Panc1 (cell line): ENCODE data around the gene TOR2A. TPM values are rescaled to one million over a fixed set of nuclear protein-coding genes. Genes with fewer than 3 reads are reported as not detected.
A peak's percentile ranks its signal among the peaks of the same experiment; 100 is the strongest.

ENCODE experiments used
- ATAC-seq: fragments of 200-7000 bp; cut with Tn5 transposase; 2 replicates; pipeline ENCODE4 v1.9.1; 2020; ENCODE audit warnings: mild to moderate bottlenecking, moderate library complexity
- BruUV-seq: library from RNA; stranded (reverse); fragments of 400-500 nt; replicated peaks from 2 replicates; lab custom pipeline; 2021; lab: Mats Ljungman, UMichigan
- CTCF ChIA-PET: fragments of 300-600 bp; sonication (Branson Sonifier 250); formaldehyde crosslinking; loops from one replicate; lab custom pipeline; 2022; ENCODE audit warnings: antibody characterized with exemption; lab: Charles Lee
- POLR2A ChIA-PET: fragments of 300-600 bp; sonication (Branson Sonifier 250); formaldehyde crosslinking; loops from one replicate; lab custom pipeline; 2022; ENCODE audit warnings: antibody characterized with exemption; lab: Charles Lee
- DNase-seq: peaks from one replicate; pipeline ENCODE4 v3.0.0-alpha.2; 2010; ENCODE audit warnings: low read depth, low spot score
- H3K27ac ChIP-seq: 2 replicates; pipeline ENCODE4 v1.5.1; 2011; ENCODE audit warnings: mild to moderate bottlenecking, low read length, inconsistent platforms
- H3K27me3 ChIP-seq: fragments of 200-500 bp; sonication (Bioruptor generic); 2 replicates; pipeline ENCODE4 v1.6.0; 2014; ENCODE audit warnings: low read length, inconsistent platforms; ENCODE audit not compliant: control insufficient read depth, insufficient read depth
- H3K36me3 ChIP-seq: fragments of 200-500 bp; sonication (Bioruptor generic); 2 replicates; pipeline ENCODE4 v1.5.1; 2014; ENCODE audit warnings: inconsistent platforms, mild to moderate bottlenecking, low read length, moderate library complexity; ENCODE audit not compliant: control insufficient read depth, insufficient read depth
- H3K4me1 ChIP-seq: 2 replicates; pipeline ENCODE4 v1.5.1; 2011; ENCODE audit warnings: inconsistent platforms, mild to moderate bottlenecking, low read length, moderate library complexity; ENCODE audit not compliant: control insufficient read depth, insufficient read depth
- H3K4me3 ChIP-seq, 2 experiments: 2 replicates each; pipeline ENCODE4 v1.5.1; 2011 to 2012; ENCODE audit warnings: low read depth in 2 of 2, low read length in 2 of 2, mild to moderate bottlenecking in 2 of 2, inconsistent platforms in 1 of 2, moderate library complexity in 1 of 2
- H3K9me3 ChIP-seq: fragments of 200-500 bp; sonication (Bioruptor generic); 2 replicates; pipeline ENCODE4 v1.5.1; 2014; ENCODE audit warnings: low read depth, mild to moderate bottlenecking, inconsistent platforms, low read length, moderate library complexity; ENCODE audit not compliant: control insufficient read depth, insufficient read depth
- CTCF ChIP-seq: fragments of 450-650 bp; IDR thresholded peaks from 2 replicates; pipeline ENCODE4 v1.5.1; 2017; ENCODE audit warnings: mild to moderate bottlenecking
- POLR2AphosphoS5 ChIP-seq: IDR thresholded peaks from 2 replicates; pipeline ENCODE4 v1.6.1; 2012; ENCODE audit warnings: mild to moderate bottlenecking, low read depth, low read length, moderate library complexity
- REST ChIP-seq, 2 experiments: IDR thresholded peaks; 2 replicates each; pipeline ENCODE4 v1.6.1; 2011 to 2012; ENCODE audit warnings: low read depth in 2 of 2, control low read depth in 1 of 2, low read length in 1 of 2, mild to moderate bottlenecking in 1 of 2, moderate library complexity in 1 of 2; ENCODE audit not compliant: insufficient read depth in 1 of 2
- SIN3A ChIP-seq: IDR thresholded peaks from 2 replicates; pipeline ENCODE4 v1.6.1; 2012; ENCODE audit warnings: low read depth, mild to moderate bottlenecking, low read length, moderate library complexity, borderline replicate concordance; ENCODE audit not compliant: insufficient read depth
- TCF7L2 ChIP-seq: IDR thresholded peaks from 2 replicates; pipeline ENCODE4 v1.6.1; 2011; ENCODE audit warnings: mild to moderate bottlenecking, low read depth, low read length, inconsistent platforms
- in situ Hi-C: cut with HindIII; loops from 2 replicates; pipeline ENCODE4 v1.10.0; 2016; ENCODE audit warnings: low sequenced_read_pairs, low pct_unique_long_range_greater_than_20kb
- intact Hi-C: fragments of 100-400 bp; cut with micrococcal nuclease; formaldehyde crosslinking; loops from one replicate; pipeline ENCODE4 v1.10.0; 2022; ENCODE audit not compliant: unreplicated experiment
- total RNA-seq: library from RNA; stranded (reverse); gene quantifications from one replicate; pipeline ENCODE4 v1.2.1, GENCODE V29; 2021; ENCODE audit not compliant: unreplicated experiment

The TOR2A gene
- total RNA-seq, 1 experiment from 2014 or later = 8.2 TPM

GRCh38 chr9:127738666-127739065 is 3.6 kb upstream of the TOR2A start:
- Histone ChIP-seq H3K27ac (no peak overlapping the region), H3K36me3 (no peaks in the 10 kb centered on the region), H3K27me3 (no peaks in the 10 kb centered on the region), H3K4me3 (no peak overlapping the region), H3K9me3 (no peaks in the 10 kb centered on the region), H3K4me1 (no peaks in the 10 kb centered on the region)
- ChIA-PET CTCF (no interaction called here), POLR2A (no interaction called here)
- in situ Hi-C loops = no loop called here
- TF ChIP-seq POLR2AphosphoS5 = no peak
- TF ChIP-seq SIN3A = no peak
- TF ChIP-seq CTCF = no peak
- TF ChIP-seq TCF7L2 = no peak
- TF ChIP-seq REST (IDR thresholded peaks at IDR 0.05; ENCODE audit: insufficient read depth in 1 of 2, low read depth in 2 of 2, low read length in 1 of 2) = no peak
- BruUV-seq = no TSS peak
- DNase-seq (no peak), ATAC-seq (no peak)
- intact Hi-C loops = loop anchor here (10.0 kb wide), 1 partner anchor 154 kb away; no protein-coding TSS in a partner anchor

GRCh38 chr9:127735530-127736185 is 564 bp upstream of the TOR2A start:
- ChIA-PET POLR2A (interaction anchor here (0.7 kb wide), 1 partner anchor 10 kb away, joined by 3 read pairs; no protein-coding TSS in a partner anchor), CTCF (interaction anchor here (0.7 to 1.4 kb wide), 4 partner anchors 19 to 184 kb away, joined by 3 to 14 read pairs (median 4); no protein-coding TSS in a partner anchor)
- H3K27ac ChIP-seq = no peak overlapping the region
- no TSS peak for BruUV-seq
- H3K27me3 ChIP-seq = no peaks in the 10 kb centered on the region
- peak overlapping the region in 1 of 2 experiments; percentile 63; a peak in 1 of 4 replicates for H3K4me3 ChIP-seq
- no peaks in the 10 kb centered on the region for H3K36me3 ChIP-seq
- no peaks in the 10 kb centered on the region for H3K9me3 ChIP-seq
- DNase-seq (no peak), ATAC-seq (no peak)
- in situ Hi-C loops = no loop called here
- intact Hi-C loops = loop anchor here (2.0 to 10.0 kb wide), 2 partner anchors 49 to 151 kb away; no protein-coding TSS in a partner anchor
- TF ChIP-seq CTCF (no peak), SIN3A (no peak), REST (IDR thresholded peaks at IDR 0.05; ENCODE audit: insufficient read depth in 1 of 2, low read depth in 2 of 2, low read length in 1 of 2) (no peak), POLR2AphosphoS5 (no peak), TCF7L2 (no peak)
- H3K4me1 ChIP-seq = no peaks in the 10 kb centered on the region
